ENCODE results near the gene NEIL1.
A peak's percentile ranks its signal among the peaks of the same experiment; 100 is the strongest.
"Not testable (repeated sequence)": the region's sequence is repeated elsewhere in the genome, so short reads cannot be mapped to it uniquely, and the experiment has no call there.

NEIL1 gene

DNA sequence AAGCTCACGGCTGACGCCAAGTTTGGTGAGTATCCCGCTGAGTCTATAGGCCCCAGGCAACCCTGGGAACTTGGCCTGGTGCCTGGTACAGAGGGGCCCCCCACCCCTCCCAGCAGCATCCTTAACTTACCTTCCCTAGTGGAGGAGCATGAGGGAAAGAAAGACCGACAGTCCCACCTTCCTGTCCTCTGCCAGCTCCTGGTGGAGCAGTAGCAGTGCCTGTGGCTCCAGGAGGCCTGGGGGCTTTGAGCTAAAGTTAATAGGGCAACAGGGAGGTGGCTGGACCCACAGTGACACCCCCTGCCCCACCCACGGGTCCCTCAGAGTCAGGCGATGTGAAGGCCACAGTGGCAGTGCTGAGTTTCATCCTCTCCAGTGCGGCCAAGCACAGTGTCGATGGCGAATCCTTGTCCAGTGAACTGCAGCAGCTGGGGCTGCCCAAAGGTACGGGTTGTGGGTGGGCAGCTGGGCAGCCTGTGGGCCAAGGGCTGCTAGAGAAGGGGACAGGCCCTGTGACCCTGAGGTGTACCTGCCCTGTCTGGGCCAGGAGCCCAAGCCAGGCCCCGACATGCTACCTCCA lies 8.1 kb upstream of the NEIL1 start:
- TF ChIP-seq, protein P1, sequence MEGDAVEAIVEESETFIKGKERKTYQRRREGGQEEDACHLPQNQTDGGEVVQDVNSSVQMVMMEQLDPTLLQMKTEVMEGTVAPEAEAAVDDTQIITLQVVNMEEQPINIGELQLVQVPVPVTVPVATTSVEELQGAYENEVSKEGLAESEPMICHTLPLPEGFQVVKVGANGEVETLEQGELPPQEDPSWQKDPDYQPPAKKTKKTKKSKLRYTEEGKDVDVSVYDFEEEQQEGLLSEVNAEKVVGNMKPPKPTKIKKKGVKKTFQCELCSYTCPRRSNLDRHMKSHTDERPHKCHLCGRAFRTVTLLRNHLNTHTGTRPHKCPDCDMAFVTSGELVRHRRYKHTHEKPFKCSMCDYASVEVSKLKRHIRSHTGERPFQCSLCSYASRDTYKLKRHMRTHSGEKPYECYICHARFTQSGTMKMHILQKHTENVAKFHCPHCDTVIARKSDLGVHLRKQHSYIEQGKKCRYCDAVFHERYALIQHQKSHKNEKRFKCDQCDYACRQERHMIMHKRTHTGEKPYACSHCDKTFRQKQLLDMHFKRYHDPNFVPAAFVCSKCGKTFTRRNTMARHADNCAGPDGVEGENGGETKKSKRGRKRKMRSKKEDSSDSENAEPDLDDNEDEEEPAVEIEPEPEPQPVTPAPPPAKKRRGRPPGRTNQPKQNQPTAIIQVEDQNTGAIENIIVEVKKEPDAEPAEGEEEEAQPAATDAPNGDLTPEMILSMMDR (conservative IDR thresholded peaks at IDR 0.05; ENCODE audit: low read length) = no peak
- DNase-seq (ENCODE audit: low read depth) = no peak

DNA sequence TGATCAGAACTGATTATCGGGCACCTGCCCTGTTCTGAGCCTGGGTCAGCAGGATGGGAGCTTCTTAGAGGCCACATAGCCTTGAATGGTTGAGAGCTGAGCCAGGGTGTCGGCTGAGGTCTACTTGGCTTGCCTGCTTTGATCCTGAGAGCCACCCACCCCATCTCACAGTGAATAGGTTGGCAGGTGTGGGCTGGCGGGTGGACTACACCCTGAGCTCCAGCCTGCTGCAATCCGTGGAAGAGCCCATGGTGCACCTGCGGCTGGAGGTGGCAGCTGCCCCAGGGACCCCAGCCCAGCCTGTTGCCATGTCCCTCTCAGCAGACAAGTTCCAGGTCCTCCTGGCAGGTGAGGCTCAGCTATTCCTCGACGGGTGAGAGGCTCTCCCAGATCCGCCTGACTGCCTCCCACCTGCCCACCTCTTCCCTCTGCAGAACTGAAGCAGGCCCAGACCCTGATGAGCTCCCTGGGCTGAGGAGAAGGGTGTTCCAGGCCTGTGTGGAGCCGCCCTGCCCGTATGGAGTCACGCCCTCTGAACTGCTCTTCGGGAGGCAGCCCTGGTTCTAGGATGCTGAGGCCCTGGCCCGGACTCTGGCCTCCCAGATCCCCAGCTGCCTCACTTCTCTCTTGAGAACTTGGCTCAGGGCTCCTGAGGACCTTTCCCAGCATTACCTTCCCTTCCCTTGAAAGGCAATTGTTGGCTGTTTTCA lies 7.2 kb upstream of the NEIL1 start:
- no peak overlapping the region for H3K4me3 ChIP-seq (ENCODE audit: low read length)
- TF ChIP-seq, protein P1 (conservative IDR thresholded peaks at IDR 0.05; ENCODE audit: low read length) = no peak
- DNase-seq (ENCODE audit: low read depth) = no peak

More for the DNA sequence above, 8.1 kb upstream of the NEIL1 start:
- H3K4me3 ChIP-seq (ENCODE audit: low read length) = no peak overlapping the region

DNA sequence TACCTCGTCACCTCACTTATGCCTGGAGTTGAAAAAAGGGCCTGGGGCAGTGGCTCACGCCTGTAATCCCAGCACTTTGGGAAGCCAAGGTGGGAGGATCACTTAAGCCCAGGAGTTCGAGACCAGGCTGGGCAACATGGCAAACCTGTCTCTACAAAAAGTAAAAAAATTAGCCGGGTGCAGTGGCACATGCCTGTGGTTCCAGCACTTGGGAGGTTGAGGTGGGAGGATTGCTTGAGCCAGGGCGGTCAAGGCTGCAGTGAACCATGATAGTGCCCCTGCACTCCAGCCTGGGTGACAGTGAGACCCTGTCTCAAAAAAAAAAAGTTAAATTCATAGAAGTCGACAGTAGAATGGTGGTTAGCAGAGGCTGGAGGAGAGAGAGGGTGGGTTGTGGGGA lies 4.6 kb upstream of the NEIL1 start:
- no peak overlapping the region for H3K4me3 ChIP-seq (ENCODE audit: low read length)
- no peak for DNase-seq (ENCODE audit: low read depth)
- TF ChIP-seq, protein P1 (conservative IDR thresholded peaks at IDR 0.05; ENCODE audit: low read length) = no peak

DNA sequence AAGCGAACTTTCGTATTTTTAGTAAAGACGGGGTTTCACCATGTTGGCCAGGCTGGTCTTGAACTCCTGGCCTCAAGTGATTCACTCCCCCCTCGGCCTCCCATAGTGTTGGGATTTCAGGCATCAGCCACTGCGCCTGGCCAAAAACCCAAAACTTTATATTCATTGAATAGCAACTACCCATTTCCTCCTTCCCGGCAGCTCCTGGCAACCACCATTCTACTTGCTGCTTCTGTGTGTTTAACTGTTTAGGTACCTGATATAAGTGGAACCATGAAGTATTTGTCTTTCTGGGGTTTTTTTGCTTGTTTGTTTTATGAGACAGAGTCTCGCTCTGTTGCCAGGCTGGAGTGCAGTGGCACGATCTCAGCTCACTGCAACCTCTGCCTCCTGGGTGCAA lies 2.9 kb upstream of the NEIL1 start:
- peak; percentile 17 for DNase-seq (ENCODE audit: low read depth)
- H3K4me3 ChIP-seq (ENCODE audit: low read length) = not testable (repeated sequence)

DNA sequence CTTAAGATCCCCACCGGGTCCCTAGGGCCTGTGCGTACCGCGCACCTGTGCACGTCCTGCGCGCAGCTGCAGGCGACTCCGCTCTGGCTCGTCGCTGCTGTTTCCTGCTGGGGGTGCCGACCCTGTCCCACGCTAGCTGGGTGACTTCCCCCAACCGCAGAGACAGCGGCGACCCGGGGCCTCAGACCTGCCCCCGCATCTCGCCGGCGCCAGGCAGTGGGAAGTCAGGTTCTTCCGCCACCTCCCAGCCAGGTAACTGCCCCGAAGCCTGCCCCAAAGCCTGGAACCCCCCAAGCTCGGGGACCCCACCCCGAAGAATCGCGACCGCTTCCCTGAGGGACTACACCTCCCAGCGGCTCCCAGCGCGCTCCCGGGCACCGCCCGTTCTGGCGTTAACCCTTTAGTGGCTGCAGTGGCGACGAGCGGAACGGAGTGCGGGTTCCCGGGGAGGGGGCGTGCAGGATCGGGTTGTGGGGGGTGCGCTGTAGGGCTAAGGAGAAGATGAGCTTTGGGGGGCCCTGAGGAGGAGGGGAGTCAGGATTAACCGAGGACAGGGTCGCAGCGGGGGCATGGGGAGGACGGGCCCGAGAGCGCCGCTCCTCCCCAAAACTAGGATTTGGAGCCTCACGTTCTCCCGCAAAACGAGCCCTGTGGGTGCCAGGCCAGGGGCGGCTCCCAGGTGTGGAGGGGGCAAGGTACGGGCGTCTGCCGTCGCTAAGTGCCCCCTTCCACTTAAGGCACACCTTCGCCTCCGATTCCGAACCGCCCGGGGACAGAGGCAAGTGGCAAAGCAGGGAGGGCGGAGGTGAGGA lies 589 bp downstream of the NEIL1 start:
- DNase-seq (ENCODE audit: low read depth) = no peak
- H3K4me3 ChIP-seq (ENCODE audit: low read length) = peak overlapping the region; percentile 73
- TF ChIP-seq, protein P1 (conservative IDR thresholded peaks at IDR 0.05; ENCODE audit: low read length) = no peak

DNA sequence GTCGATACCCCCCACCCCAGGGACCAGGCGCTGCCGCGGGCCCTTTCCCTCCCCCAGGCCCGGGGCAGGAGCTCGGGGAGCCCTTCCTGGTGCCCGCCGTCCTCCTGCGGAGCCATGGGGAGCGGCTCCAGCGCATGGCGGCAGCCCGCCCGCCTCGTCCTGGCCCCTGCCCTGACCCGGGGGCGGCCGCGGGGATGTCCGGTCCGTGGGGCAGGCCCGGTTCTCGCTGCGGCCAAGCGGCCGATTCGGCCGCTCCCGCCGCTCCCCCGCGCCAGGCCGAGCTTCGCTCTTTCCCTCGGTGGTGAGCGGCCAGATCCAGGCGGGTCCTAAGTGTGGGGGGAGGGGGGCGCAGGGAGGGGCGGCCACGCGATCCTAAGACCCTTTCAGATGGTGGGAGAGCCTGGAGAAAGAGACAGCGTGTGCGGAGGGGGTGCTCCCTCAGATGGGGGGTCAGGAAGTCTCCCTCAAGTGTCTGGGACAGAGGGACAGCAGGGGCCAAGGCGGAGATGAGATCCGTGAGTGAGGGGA lies 1.3 kb downstream of the NEIL1 start:
- TF ChIP-seq, protein P1 (conservative IDR thresholded peaks at IDR 0.05; ENCODE audit: low read length) = no peak
- DNase-seq (ENCODE audit: low read depth) = no peak
- peak overlapping the region; percentile 73 for H3K4me3 ChIP-seq (ENCODE audit: low read length)

DNA sequence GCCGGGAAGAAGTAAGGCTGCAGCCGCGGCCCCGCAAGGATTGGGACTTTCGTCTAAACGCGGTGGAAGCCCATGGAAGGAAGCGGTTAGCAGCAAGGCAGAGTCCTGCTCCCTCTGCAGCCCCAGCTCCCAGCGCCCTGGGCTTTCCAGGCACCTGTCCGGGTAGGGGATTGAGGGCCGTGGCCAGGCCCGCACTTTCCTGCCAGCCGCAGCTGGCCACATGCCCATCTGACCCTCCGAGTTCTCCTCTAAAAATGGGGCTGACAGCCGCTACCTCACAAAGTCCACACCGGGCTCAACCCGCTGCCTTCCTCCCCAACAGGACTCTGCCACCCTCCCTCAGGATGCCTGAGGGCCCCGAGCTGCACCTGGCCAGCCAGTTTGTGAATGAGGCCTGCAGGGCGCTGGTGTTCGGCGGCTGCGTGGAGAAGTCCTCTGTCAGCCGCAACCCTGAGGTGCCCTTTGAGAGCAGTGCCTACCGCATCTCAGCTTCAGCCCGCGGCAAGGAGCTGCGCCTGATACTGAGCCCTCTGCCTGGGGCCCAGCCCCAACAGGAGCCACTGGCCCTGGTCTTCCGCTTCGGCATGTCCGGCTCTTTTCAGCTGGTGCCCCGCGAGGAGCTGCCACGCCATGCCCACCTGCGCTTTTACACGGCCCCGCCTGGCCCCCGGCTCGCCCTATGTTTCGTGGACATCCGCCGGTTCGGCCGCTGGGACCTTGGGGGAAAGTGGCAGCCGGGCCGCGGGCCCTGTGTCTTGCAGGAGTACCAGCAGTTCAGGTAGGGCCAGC lies 1.9 kb downstream of the NEIL1 start:
- peak overlapping the region; percentile 73 for H3K4me3 ChIP-seq (ENCODE audit: low read length)
- DNase-seq (ENCODE audit: low read depth) = no peak

DNA sequence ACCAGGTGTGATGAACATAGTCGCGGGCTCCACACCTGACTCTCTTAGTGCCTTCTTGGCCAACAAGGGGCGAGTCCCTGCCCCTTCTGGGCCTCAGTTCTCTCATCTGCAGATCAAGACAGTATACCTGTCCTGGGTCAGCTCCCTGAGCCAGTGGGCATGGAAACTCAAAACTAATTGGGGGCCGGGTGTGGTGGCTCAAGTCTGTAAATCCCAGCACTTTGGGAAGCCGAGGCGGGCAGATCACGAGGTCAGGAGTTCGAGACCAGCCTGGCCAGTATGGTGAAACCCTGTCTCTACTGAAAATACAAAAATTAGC lies 2.5 kb downstream of the NEIL1 start:
- DNase-seq (ENCODE audit: low read depth); H3K4me3 ChIP-seq (ENCODE audit: low read length): not testable (repeated sequence)

More for the DNA sequence above, 1.9 kb downstream of the NEIL1 start:
- TF ChIP-seq, protein P1 (conservative IDR thresholded peaks at IDR 0.05; ENCODE audit: low read length) = no peak

All from AG10803 (cell line).